Middle frontal gyrus (tissue), 1 donor: Measurements from ENCODE around the gene S100A14.

Experiments
- DNase-seq: peaks from one replicate; pipeline ENCODE4 v3.0.0-alpha.2; 2015; ENCODE audit warnings: low spot score; ENCODE audit errors: extremely low spot score

The S100A14 gene

GRCh38 chr1:153639280-153639679 is 23.2 kb upstream of the S100A14 start:
- DNase-seq: no peak

- DNase-seq: no peak
Observed at GRCh38 chr1:153638261-153638660, 22.1 kb upstream of the S100A14 start.

- DNase-seq: no peak
Observed at GRCh38 chr1:153636312-153636711, 20.2 kb upstream of the S100A14 start.

GRCh38 chr1:153635872-153636271 is 19.7 kb upstream of the S100A14 start:
- no peak for DNase-seq

- peak; percentile 99 for DNase-seq
Observed at GRCh38 chr1:153633754-153634665, 17.9 kb upstream of the S100A14 start, which contains the start of gene CHTOP. CHTOP (plus strand) TSS chr1:153634066; CDS start chr1:153636589, 2,523 bp downstream.

GRCh38 chr1:153633161-153633753 is 17.1 kb upstream of the S100A14 start:
- no peak for DNase-seq

GRCh38 chr1:153631047-153632022 is 15.2 kb upstream of the S100A14 start:
- no peak for DNase-seq

- DNase-seq: no peak
Observed at GRCh38 chr1:153630384-153630783, 14.3 kb upstream of the S100A14 start.

- no peak for DNase-seq
Observed at GRCh38 chr1:153629971-153630370, 13.8 kb upstream of the S100A14 start.

- no peak for DNase-seq
Observed at GRCh38 chr1:153629343-153629665, 13.2 kb upstream of the S100A14 start.

GRCh38 chr1:153628638-153629342 is 12.7 kb upstream of the S100A14 start:
- no peak for DNase-seq

- DNase-seq: no peak
Observed at GRCh38 chr1:153627715-153628626, 11.8 kb upstream of the S100A14 start, which contains the start of gene S100A1. S100A1 (plus strand) TSS chr1:153628434; CDS start chr1:153630522, 2,088 bp downstream.

GRCh38 chr1:153626904-153627714 is 11.0 kb upstream of the S100A14 start, which contains the start of gene S100A13:
S100A13 (minus strand) TSS chr1:153627505; CDS start chr1:153626472, 1,033 bp downstream.
- DNase-seq: no peak

GRCh38 chr1:153626477-153626903 is 10.4 kb upstream of the S100A14 start:
- no peak for DNase-seq

GRCh38 chr1:153624965-153625611 is 9.0 kb upstream of the S100A14 start:
- DNase-seq: no peak

GRCh38 chr1:153623101-153623500 is 7.0 kb upstream of the S100A14 start:
- no peak for DNase-seq

- no peak for DNase-seq
Observed at GRCh38 chr1:153619171-153619570, 3.0 kb upstream of the S100A14 start.

GRCh38 chr1:153617663-153618062 is 1.5 kb upstream of the S100A14 start:
- no peak for DNase-seq
